GM21447 (cell line): ENCODE data around the gene GRK5.

Experiments used
- ATAC-seq: cut with Tn5 transposase; IDR thresholded peaks from one replicate; pipeline ENCODE4 v1.9.1; 2021; ENCODE audit not compliant: unreplicated experiment

The GRK5 gene

DNA sequence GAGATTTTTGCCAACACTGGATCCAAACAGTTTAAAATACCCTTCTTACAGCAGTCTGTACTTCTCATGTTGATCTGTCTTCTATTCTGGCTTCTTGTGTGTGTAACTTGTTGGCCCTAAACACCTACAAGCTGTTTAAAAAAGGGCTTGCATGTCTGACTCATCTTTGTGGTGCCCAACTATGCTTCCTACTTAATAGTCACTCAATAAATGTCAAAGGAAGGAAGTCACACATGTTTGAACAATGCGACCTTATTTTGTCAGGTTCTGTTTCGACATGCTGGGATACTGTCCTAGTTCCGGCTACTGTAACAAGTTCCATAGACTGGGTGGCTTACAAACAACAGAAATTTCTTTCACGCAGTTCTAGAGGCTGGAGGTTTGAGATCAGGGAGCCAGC lies 9.4 kb upstream of the GRK5 start:
- no peak for ATAC-seq

- no peak for ATAC-seq
Observed at GRCh38 chr10:119198438-119198837, 8.9 kb upstream of the GRK5 start.

DNA sequence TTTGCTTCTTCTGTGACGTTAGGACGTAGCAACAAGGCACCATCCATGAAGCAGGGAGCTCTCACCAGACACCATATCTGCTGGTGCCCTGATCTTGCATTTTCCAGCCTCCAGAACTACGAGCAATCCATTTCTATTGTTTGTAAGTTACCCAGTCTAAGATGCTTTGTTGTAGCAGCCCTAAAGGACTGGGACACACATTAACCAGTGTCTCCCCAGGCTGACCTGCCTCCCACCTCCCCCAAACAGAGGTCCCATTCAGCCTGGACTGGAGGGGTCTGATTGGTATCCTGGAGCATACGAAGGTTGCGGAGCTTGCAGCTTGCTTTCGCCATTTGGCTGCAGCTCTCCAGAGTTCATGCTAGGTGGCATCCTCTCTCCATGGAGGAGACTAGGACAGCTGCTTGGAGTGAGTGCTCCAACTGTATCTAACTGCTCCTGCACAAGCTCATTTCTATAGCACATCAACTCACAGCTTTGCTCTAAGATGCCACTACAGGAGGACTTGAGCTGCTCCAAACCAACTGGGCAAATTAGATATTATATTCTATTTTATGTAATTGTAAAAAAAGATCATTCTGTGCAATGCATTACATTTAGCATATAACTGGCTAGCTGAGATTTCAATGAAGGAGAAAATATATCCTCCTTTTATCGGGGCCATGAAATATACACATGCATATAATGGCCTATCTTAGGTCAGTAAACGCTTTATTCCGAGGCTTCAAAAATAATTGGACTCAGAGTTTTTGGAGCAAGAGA lies 8.0 kb upstream of the GRK5 start:
- no peak for ATAC-seq

GRCh38 chr10:119201233-119201632 lies 6.1 kb upstream of the GRK5 start:
- no peak for ATAC-seq

DNA sequence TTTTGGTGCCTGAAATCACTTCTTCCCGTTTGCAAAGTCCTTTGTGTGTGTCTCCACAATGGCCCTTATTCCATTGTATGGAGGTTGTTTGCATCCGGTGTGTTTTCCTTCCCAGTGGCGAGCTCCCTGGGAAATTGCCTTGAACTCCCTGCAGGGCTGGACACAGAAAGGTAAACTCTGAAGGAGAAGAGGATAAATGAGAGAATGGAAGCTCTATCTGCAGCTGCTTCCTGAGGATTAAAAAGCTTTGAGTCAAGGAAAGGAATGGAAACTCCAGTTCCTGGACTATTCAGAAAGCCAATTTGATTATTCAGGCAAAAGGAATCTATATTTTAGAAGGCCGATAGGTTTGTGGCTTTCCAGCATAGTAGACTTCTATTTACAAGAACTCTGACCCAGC lies 4.4 kb upstream of the GRK5 start:
- no peak for ATAC-seq

DNA sequence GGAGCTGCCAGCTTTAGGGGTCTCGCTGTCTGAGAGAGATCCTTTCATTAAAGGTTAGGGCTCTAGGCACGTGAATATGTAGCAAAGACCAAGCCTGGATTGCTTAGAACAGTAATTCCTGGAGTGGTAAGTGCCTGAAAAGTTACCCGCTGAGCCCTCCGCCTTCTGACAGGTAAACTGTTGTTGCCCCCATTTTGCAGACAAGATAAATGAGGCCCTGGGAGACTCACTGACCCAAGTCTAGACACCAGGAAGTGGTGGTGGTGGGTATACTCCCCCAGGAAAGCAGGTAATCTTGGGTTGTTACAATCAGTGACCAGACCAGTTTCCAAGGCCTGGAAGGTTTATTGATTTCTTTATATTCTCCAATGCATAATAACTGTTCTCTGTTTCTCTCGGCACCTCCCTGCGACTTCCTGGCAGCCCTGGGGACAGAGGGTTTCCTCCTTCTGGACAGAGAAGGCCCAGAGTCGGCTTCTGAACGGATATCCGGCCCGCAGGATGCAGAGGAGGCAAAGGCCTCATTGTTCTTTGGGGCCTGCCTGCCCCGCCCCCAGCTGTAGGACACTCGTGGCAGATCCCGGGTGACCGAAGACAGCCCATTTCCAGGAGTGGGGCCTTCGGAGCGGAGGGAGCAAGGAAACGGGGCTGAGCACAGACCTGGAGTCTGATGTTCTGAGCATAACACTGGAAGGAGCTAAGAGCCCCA lies 1.3 kb upstream of the GRK5 start:
- peak; percentile 34 for ATAC-seq

GRCh38 chr10:119206603-119207365 lies 587 bp upstream of the GRK5 start:
- peak; percentile 45 for ATAC-seq

DNA sequence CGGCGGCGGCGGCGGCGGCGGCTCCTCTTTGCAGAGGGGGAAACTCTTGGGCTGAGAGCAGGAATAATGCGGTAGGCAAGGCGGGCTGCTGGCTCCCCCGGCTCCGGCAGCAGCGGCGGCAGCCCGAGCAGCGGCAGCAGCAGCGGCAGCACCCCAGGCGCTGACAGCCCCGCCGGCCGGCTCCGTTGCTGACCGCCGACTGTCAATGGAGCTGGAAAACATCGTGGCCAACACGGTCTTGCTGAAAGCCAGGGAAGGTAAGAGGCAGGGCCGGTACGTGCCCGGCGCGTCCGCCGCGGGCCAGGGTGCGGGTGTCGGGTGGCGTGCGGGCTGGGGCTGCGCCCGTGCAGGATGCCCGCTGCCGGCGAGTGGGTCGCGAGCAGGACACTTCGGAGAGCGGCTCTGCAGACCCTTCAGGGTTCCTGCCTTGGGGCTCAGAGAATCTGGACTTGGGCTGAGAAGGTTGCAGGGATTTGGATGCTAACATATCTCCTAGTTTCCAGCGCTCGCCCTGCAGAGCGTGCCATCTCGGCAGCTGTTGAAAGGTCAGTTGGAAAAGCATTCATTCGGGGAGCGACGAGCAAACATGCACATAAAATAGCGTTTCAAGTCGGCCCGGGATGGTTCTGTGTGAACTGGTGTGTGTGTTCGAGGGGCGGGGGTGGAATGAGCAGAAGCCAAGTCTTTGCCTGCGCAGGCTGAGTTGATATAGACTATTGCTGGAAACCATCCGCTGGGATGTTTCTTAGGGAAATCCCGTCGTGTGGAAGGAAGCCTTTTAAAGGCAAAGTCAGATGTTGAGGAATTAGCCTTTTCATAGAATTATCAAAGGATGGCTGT lies 562 bp downstream of the GRK5 start:
- ATAC-seq, result peak; percentile 4

- no peak for ATAC-seq
Observed at GRCh38 chr10:119208553-119208940, 1.2 kb downstream of the GRK5 start.

GRCh38 chr10:119209035-119209735 lies 1.8 kb downstream of the GRK5 start:
- ATAC-seq, result no peak

DNA sequence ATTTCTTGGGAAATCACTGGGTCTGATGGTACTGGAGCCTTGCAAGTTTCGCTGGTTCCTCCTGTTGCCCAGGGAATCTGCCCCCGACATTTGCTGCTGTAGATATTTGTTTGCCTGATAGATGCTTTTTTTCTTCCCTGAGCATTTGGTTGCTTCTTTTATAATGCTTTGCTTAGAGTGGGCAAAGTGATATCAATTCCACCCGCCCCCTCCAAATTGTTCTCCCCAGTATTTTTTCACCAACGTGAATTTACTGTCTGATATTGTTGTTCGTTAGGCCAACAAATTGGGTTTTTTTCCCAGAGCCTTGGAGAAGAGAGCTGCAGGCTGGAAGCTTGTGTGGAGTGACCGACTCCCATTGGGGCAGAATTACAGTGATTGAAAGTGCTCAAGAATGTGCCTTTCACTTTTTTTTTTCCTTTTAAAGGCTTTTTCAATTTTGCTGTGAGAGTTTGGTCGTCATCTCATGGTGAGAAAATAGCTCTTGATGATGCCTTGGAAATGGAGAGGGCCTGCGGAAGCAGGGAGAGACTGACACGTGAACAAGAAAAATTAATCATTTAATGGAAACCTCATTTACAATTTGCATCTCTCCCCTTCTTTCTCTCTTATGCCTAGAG lies 2.5 kb downstream of the GRK5 start:
- no peak for ATAC-seq

DNA sequence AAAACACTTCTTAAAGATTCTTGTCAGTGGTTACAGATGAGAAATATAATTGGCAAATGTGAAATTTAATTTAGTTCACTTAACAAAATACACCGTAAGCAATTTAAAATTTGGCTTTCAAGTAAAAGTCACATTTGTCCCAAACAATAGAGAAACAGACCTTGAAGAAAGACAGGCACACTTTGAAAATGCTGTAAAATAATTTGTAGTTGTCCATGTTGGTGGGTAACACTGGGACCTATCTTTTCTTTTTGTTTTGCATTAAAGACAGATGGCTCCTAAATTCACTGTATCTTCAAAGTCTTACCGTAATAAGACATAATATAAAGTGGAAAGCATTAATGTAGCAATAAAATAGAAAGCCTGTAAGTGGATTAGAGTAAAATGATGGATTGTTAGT lies 3.3 kb downstream of the GRK5 start:
- ATAC-seq, result no peak

- ATAC-seq, result no peak
Observed at GRCh38 chr10:119211176-119211575, 3.8 kb downstream of the GRK5 start.

GRCh38 chr10:119211625-119212441 lies 4.5 kb downstream of the GRK5 start:
- no peak for ATAC-seq

GRCh38 chr10:119215371-119215770 lies 8.0 kb downstream of the GRK5 start:
- no peak for ATAC-seq

DNA sequence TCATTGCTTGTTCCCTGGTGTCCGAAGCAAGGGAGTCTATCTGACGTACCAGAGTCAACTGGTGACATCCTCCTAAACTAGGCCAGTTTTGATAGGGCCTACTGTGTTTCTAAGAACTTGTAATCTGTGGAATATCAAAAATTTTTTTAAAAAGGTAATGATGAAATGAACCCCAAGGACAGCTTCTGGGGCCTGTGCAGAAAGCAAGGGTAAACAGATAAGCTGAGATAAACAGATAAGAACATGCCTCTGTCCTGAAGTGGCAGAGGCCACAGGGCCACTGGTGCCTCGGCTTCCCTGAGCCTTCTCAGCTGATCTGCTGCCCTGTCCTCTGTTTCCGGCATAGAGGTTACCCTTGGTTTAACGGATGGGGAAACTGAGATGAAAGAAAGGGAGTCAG lies 8.8 kb downstream of the GRK5 start:
- ATAC-seq, result no peak

- ATAC-seq, result no peak
Observed at GRCh38 chr10:119217401-119217800, 10.0 kb downstream of the GRK5 start.

DNA sequence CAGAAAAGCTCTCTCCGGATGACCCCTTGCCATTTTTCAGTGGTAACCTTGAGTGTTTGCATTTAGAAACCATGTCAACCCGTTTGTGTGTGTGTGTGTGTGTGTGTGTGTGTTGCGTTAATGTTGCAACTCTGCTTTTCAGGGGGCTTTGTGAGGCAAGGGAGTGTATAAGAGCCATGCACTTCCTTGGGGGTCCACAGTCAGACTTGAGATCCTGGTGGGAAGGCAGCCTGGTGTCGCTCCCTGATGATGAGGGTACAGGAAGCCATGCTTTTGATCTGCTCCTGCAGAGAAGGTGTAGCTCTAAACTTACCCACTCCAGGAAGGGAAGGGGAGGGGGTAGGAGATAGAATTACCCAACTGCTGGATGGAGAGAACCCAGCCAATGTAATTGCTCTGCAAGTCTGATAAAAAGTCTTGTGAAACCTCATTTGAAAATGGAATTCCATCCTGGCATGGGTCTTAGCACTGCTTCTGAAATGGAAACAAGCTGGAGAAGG lies 10.7 kb downstream of the GRK5 start:
- ATAC-seq, result no peak

DNA sequence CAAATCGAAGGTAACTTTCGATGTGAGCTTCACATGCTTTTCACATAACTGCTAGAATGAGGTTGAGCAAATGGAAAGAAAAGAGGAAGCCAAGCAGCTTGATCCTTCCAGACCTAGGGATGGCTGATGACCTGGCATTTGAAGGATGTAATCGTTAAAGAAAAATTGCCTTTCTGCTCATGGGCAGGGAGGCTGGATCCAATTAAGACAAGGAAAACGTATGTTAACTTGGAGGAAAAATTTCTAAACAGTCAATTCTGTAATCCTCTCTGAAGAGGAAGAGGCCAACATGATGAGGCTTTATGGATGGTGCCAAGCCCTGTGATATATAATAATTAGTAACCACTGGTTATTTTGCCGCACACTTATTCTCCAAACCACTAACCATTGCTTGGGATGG lies 12.5 kb downstream of the GRK5 start:
- no peak for ATAC-seq
